HCEC 1CT (cell line): ENCODE results near the gene WDR88.
"Not testable (repeated sequence)": the region's sequence is repeated elsewhere in the genome, so short reads cannot be mapped to it uniquely, and the experiment has no call there.

Source experiments
- DNase-seq: peaks from one replicate; pipeline ENCODE4 v3.0.0-alpha.2; 2017

WDR88 gene

GRCh38 chr19:33132021-33132420 lies at the start of gene WDR88:
Gene WDR88, plus strand, starts transcription at chr19:33132114. Its CDS starts 56 bp downstream, at chr19:33132170.
- no peak for DNase-seq

GRCh38 chr19:33085570-33086128 lies 46.3 kb upstream of the WDR88 start:
- no peak for DNase-seq

- no peak for DNase-seq
Observed at GRCh38 chr19:33086955-33087354, 45.0 kb upstream of the WDR88 start.

- DNase-seq: no peak
Observed at GRCh38 chr19:33089010-33089409, 42.9 kb upstream of the WDR88 start.

GRCh38 chr19:33090179-33090578 lies 41.7 kb upstream of the WDR88 start:
- DNase-seq: no peak

- DNase-seq: no peak
Observed at GRCh38 chr19:33093420-33094210, 38.3 kb upstream of the WDR88 start.

GRCh38 chr19:33094436-33095067 lies 37.4 kb upstream of the WDR88 start:
- DNase-seq: no peak

- no peak for DNase-seq
Observed at GRCh38 chr19:33096005-33096404, 35.9 kb upstream of the WDR88 start.

GRCh38 chr19:33098055-33098534 lies 33.8 kb upstream of the WDR88 start:
- no peak for DNase-seq

GRCh38 chr19:33100894-33101644 lies 30.8 kb upstream of the WDR88 start:
- DNase-seq: no peak

GRCh38 chr19:33102893-33103292 lies 29.0 kb upstream of the WDR88 start:
- DNase-seq: no peak

GRCh38 chr19:33108161-33108560 lies 23.8 kb upstream of the WDR88 start:
- no peak for DNase-seq

- DNase-seq: no peak
Observed at GRCh38 chr19:33110137-33110910, 21.6 kb upstream of the WDR88 start.

GRCh38 chr19:33111587-33111986 lies 20.3 kb upstream of the WDR88 start:
- no peak for DNase-seq

- DNase-seq: no peak
Observed at GRCh38 chr19:33114312-33114711, 17.6 kb upstream of the WDR88 start.

GRCh38 chr19:33117501-33117900 lies 14.4 kb upstream of the WDR88 start:
- no peak for DNase-seq

- DNase-seq: no peak
Observed at GRCh38 chr19:33118643-33119042, 13.3 kb upstream of the WDR88 start.

- no peak for DNase-seq
Observed at GRCh38 chr19:33124207-33125098, 7.5 kb upstream of the WDR88 start.

GRCh38 chr19:33125929-33126388 lies 6.0 kb upstream of the WDR88 start:
- peak; percentile 70 for DNase-seq

- DNase-seq: not testable (repeated sequence)
Observed at GRCh38 chr19:33126712-33127111, 5.2 kb upstream of the WDR88 start.

GRCh38 chr19:33129901-33130300 lies 2.0 kb upstream of the WDR88 start:
- no peak for DNase-seq
